Measurements from ENCODE around the gene TAB3. TPM values are rescaled to one million over a fixed set of nuclear protein-coding genes. Genes with fewer than 3 reads are reported as not detected.

TAB3 gene
- total and polyA plus RNA-seq, 10 of the 15 experiments (the other 5 are each of a cell fraction or from before 2014, with no cell fraction given), result 1.7 to 22.1 (median 9.1) TPM

DNA sequence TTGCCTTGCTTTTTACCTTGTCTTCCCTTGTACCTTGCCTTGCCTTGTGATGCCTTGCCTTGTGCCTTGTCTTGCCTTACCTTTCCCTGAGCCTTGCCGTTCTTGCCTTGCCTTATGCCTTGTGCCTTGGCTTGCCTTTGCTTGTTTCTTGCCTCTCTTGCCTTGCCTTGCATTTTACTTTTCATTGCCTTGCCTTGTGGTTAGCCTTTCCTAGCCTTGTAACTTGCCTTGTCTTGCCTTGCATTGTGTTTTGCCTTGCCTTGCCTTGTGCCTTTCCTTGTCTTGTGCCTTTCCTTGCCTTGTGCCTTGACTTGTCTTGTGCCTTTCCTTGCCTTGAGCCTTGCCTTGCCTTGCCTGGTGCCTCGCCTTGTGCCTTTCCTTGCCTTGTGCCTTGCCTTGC is 84.6 kb downstream of the TAB3 start:
- ATAC-seq (no peak), DNase-seq (ENCODE audit: low read depth, low spot score) (no peak), FAIRE-seq (no peak)
- no peak overlapping the region for H3K4me3 ChIP-seq
- intact Hi-C loops (cut with micrococcal nuclease; ENCODE audit: unreplicated experiment), result no loop called here
- WGBS (ENCODE audit: insufficient coverage, insufficient replicate concordance, low lambda C conversion rate, missing lambda C conversion rate), result 26% methylated on average over 2 of the region's 2 CpGs
- no peaks in the 10 kb centered on the region for H4K20me1 ChIP-seq (ENCODE audit: control insufficient read depth, insufficient read depth)
- no TSS peak for BruUV-seq (replicated peaks)
- no peak overlapping the region for H3K9ac ChIP-seq (ENCODE audit: control insufficient read depth, insufficient read depth, low read length)
- H3K27me3 ChIP-seq (replicated peaks in 1 of 2; ENCODE audit: control insufficient read depth in 2 of 2, insufficient read depth in 2 of 2, low read length in 1 of 2), result no peaks in the 10 kb centered on the region
- no peaks in the 10 kb centered on the region for H3K36me3 ChIP-seq (ENCODE audit: control insufficient read depth in 2 of 2, insufficient read depth in 2 of 2, low read length in 1 of 2)
- no peaks in the 10 kb centered on the region; the same call in 2 of the 3 replicates for H3K9me3 ChIP-seq (replicated peaks; ENCODE audit: control insufficient read depth, insufficient read depth, low read length)
- ChIA-PET SMC1A (ENCODE audit: uncharacterized antibody, unreplicated experiment) (no interaction called here), POLR2A (no interaction called here), RAD21 (ENCODE audit: unreplicated experiment) (no interaction called here), CTCF (no interaction called here)
- H3K27ac ChIP-seq (ENCODE audit: control insufficient read depth, insufficient read depth), result no peak overlapping the region
- in situ Hi-C loops (cut with MboI), result no loop called here
- no peak overlapping the region for H3K4me2 ChIP-seq (ENCODE audit: control insufficient read depth, insufficient read depth)
- H3K4me1 ChIP-seq (ENCODE audit: control insufficient read depth, insufficient read depth, low read length), result no peaks in the 10 kb centered on the region
- H2AFZ ChIP-seq (ENCODE audit: control insufficient read depth, low read depth, low read length), result no peak overlapping the region
- no peaks in the 10 kb centered on the region for H3K79me2 ChIP-seq (ENCODE audit: control insufficient read depth, insufficient read depth, low read length)
- TF ChIP-seq MXI1 (IDR thresholded peaks at IDR 0.05; ENCODE audit: low read depth, low read length) (no peak), PKNOX1 (IDR thresholded peaks at IDR 0.05) (no peak), YBX1 (IDR thresholded peaks at IDR 0.05) (no peak)

DNA sequence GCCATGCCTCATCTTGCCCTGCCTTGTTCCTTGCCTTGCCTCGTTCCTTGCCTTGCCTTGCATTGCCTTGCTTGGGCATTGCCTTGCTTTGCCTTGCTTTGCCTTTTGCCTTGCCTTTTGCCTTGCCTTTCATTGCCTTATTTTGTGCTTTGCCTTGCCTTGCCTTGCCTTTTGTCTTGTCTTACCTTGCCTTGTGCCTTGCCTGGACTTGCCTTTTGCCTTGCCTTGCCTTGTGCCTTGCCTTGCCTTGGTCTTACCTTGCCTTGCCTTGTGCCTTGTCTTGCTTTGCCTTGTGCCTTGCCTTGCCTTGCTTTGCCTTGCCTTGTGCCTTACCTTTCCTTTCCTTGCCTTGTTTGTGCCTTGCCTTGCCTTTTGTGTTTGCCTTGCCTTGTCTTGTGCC is 88.2 kb downstream of the TAB3 start:
- no peak for DNase-seq (ENCODE audit: low read depth, low spot score)
- H3K27me3 ChIP-seq (replicated peaks in 1 of 2; ENCODE audit: control insufficient read depth in 2 of 2, insufficient read depth in 2 of 2, low read length in 1 of 2), result no peaks in the 10 kb centered on the region
- no peaks in the 10 kb centered on the region; the same call in 2 of the 3 replicates for H3K9me3 ChIP-seq (replicated peaks; ENCODE audit: control insufficient read depth, insufficient read depth, low read length)
- POLR2A ChIA-PET, result no interaction called here
- no peak overlapping the region for H3K4me2 ChIP-seq (ENCODE audit: control insufficient read depth, insufficient read depth)
- BruUV-seq (replicated peaks), result no TSS peak
- TF ChIP-seq NR2C1 (IDR thresholded peaks at IDR 0.05) (no peak), ZNF207 (IDR thresholded peaks at IDR 0.05; ENCODE audit: borderline replicate concordance) (no peak), ATF2 (IDR thresholded peaks at IDR 0.05; ENCODE audit: low read length) (no peak), RFX5 (IDR thresholded peaks at IDR 0.05; ENCODE audit: low read depth, low read length) (no peak), SIN3A (IDR thresholded peaks at IDR 0.05; ENCODE audit: low read depth, low read length) (no peak)
- H4K20me1 ChIP-seq (ENCODE audit: control insufficient read depth, insufficient read depth), result no peaks in the 10 kb centered on the region
- no peaks in the 10 kb centered on the region for H3K4me1 ChIP-seq (ENCODE audit: control insufficient read depth, insufficient read depth, low read length)
- in situ Hi-C loops (cut with MboI), result no loop called here
- SMC1A ChIA-PET (ENCODE audit: uncharacterized antibody, unreplicated experiment), result no interaction called here
- 0% methylated on average over 1 of the region's 1 CpG for WGBS (ENCODE audit: insufficient coverage, insufficient replicate concordance, low lambda C conversion rate, missing lambda C conversion rate)
- intact Hi-C loops (cut with micrococcal nuclease; ENCODE audit: unreplicated experiment), result no loop called here
- RAD21 ChIA-PET (ENCODE audit: unreplicated experiment), result no interaction called here
- no peak overlapping the region for H3K27ac ChIP-seq (ENCODE audit: control insufficient read depth, insufficient read depth)
- no peak overlapping the region for H2AFZ ChIP-seq (ENCODE audit: control insufficient read depth, low read depth, low read length)
- no peak for FAIRE-seq
- no peaks in the 10 kb centered on the region for H3K79me2 ChIP-seq (ENCODE audit: control insufficient read depth, insufficient read depth, low read length)
- H3K36me3 ChIP-seq (ENCODE audit: control insufficient read depth in 2 of 2, insufficient read depth in 2 of 2, low read length in 1 of 2), result no peaks in the 10 kb centered on the region
- CTCF ChIA-PET, result no interaction called here
- no peak overlapping the region for H3K9ac ChIP-seq (ENCODE audit: control insufficient read depth, insufficient read depth, low read length)
- H3K4me3 ChIP-seq, result no peak overlapping the region
- ATAC-seq, result no peak

Data from GM12878 (cell line).